ENCODE measurements around the gene NT5DC2. TPM values are rescaled to one million over a fixed set of nuclear protein-coding genes. Genes with fewer than 3 reads are reported as not detected.

Gene NT5DC2
- total and polyA plus RNA-seq, 10 of the 15 experiments (the other 5 are each of a cell fraction or from before 2014, with no cell fraction given) = 21.6 to 135 (median 66.8) TPM

- Histone ChIP-seq H3K4me1 (ENCODE audit: control insufficient read depth, insufficient read depth, low read length) (no peaks in the 10 kb centered on the region), H3K27me3 (replicated peaks in 1 of 2; ENCODE audit: control insufficient read depth in 2 of 2, insufficient read depth in 2 of 2, low read length in 1 of 2) (no peaks in the 10 kb centered on the region), H4K20me1 (ENCODE audit: control insufficient read depth, insufficient read depth) (no peaks in the 10 kb centered on the region), H3K9ac (ENCODE audit: control insufficient read depth, insufficient read depth, low read length) (no peak within 1 kb of the TSS), H3K79me2 (ENCODE audit: control insufficient read depth, insufficient read depth, low read length) (no peaks in the 10 kb centered on the region), H3K9me3 (replicated peaks; ENCODE audit: control insufficient read depth, insufficient read depth, low read length) (no peaks in the 10 kb centered on the region), H3K27ac (ENCODE audit: control insufficient read depth, insufficient read depth) (no peak within 1 kb of the TSS), H3K4me2 (ENCODE audit: control insufficient read depth, insufficient read depth) (no peak within 1 kb of the TSS), H3K4me3 (no peak within 1 kb of the TSS), H3K36me3 (ENCODE audit: control insufficient read depth in 2 of 2, insufficient read depth in 2 of 2, low read length in 1 of 2) (peaks cover 0 to 12% of the 10 kb centered on the region in 2 experiments; a peak in 3 of 4 replicates), H2AFZ (ENCODE audit: control insufficient read depth, low read depth, low read length) (no peak within 1 kb of the TSS)
- POLR2A ChIA-PET = no interaction called here
- no TSS peak for BruUV-seq (replicated peaks)
- in situ Hi-C loops (cut with MboI) = no loop called here
- CTCF ChIA-PET = interaction anchor here (0.7 kb wide), 1 partner anchor 13 kb away, joined by 3 read pairs; no protein-coding TSS in a partner anchor
- ATAC-seq = no peak
- DNase-seq (ENCODE audit: low read depth, low spot score) = no peak
- RAD21 ChIA-PET (ENCODE audit: unreplicated experiment) = no interaction called here
- 39% methylated on average over 25 of the region's 25 CpGs for WGBS (ENCODE audit: insufficient coverage, insufficient replicate concordance, low lambda C conversion rate, missing lambda C conversion rate)
- intact Hi-C loops (cut with micrococcal nuclease; ENCODE audit: unreplicated experiment) = no loop called here
- FAIRE-seq = no peak
- SMC1A ChIA-PET (ENCODE audit: uncharacterized antibody, unreplicated experiment) = no interaction called here
- TF ChIP-seq ZBTB4 (CRISPR knock-in tag; IDR thresholded peaks at IDR 0.05) (no peak), JUND (IDR thresholded peaks at IDR 0.05; ENCODE audit: low read depth, low read length) (no peak), MAX (IDR thresholded peaks at IDR 0.05; ENCODE audit: low read depth, low read length) (no peak), RCOR1 (conservative IDR thresholded peaks at IDR 0.05; ENCODE audit: low read depth, low read length) (no peak), FOXM1 (IDR thresholded peaks at IDR 0.05; ENCODE audit: low read depth, low read length) (no peak), SKIL (IDR thresholded peaks at IDR 0.05; ENCODE audit: low read depth, poor library complexity, severe bottlenecking) (no peak), ZNF687 (IDR thresholded peaks at IDR 0.05) (no peak), ZNF592 (IDR thresholded peaks at IDR 0.05) (no peak)
Observed at GRCh38 chr3:52494886-52495495, 38.7 kb downstream of the NT5DC2 start, which contains the start of gene STAB1. Gene STAB1, plus strand, starts transcription at chr3:52495338. Its CDS starts 76 bp downstream, at chr3:52495414.
